ENCODE results near the gene CKAP4.

Gene CKAP4

GRCh38 chr12:106223485-106224354, 24.1 kb downstream of the CKAP4 start:
- Histone ChIP-seq H3K4me1 (no peaks in the 10 kb centered on the region), H3K36me3 (no peaks in the 10 kb centered on the region), H3K9me3 (no peaks in the 10 kb centered on the region), H3K4me3 (ENCODE audit: low read depth, low read length) (no peak overlapping the region), H3K27me3 (no peaks in the 10 kb centered on the region)
- TF ChIP-seq CTCF (IDR thresholded peaks at IDR 0.05; ENCODE audit: low read depth, low read length), result peak; percentile 92
- DNase-seq, result peak; percentile 66

GRCh38 chr12:106220536-106220935, 27.3 kb downstream of the CKAP4 start:
- DNase-seq, result no peak
- no peak overlapping the region for H3K4me3 ChIP-seq (ENCODE audit: low read depth, low read length)
- TF ChIP-seq CTCF (IDR thresholded peaks at IDR 0.05; ENCODE audit: low read depth, low read length), result no peak
- no peaks in the 10 kb centered on the region for H3K9me3 ChIP-seq
- H3K4me1 ChIP-seq, result no peaks in the 10 kb centered on the region
- 0 out of 2 replicates have a peak, but pooled peaks cover 7% of the 10 kb centered on the region for H3K27me3 ChIP-seq
- no peaks in the 10 kb centered on the region for H3K36me3 ChIP-seq

- H3K4me1 ChIP-seq, result no peaks in the 10 kb centered on the region
- peaks cover 10% of the 10 kb centered on the region; the same call in 1 of the 2 replicates for H3K27me3 ChIP-seq
- H3K36me3 ChIP-seq, result no peaks in the 10 kb centered on the region
- H3K9me3 ChIP-seq, result no peaks in the 10 kb centered on the region
- no peak for DNase-seq
- TF ChIP-seq CTCF (IDR thresholded peaks at IDR 0.05; ENCODE audit: low read depth, low read length), result no peak
- H3K4me3 ChIP-seq (ENCODE audit: low read depth, low read length), result no peak overlapping the region
Measured at GRCh38 chr12:106219043-106219442, 28.8 kb downstream of the CKAP4 start.

GRCh38 chr12:106217706-106218105, 30.1 kb downstream of the CKAP4 start:
- Histone ChIP-seq H3K4me3 (ENCODE audit: low read depth, low read length) (no peak overlapping the region), H3K4me1 (no peaks in the 10 kb centered on the region), H3K27me3 (peaks cover 10% of the 10 kb centered on the region; the same call in 1 of the 2 replicates), H3K36me3 (no peaks in the 10 kb centered on the region), H3K9me3 (no peaks in the 10 kb centered on the region)
- no peak for DNase-seq
- no peak for TF ChIP-seq CTCF (IDR thresholded peaks at IDR 0.05; ENCODE audit: low read depth, low read length)

- no peaks in the 10 kb centered on the region; the same call in 1 of the 2 replicates for H3K9me3 ChIP-seq
- H3K4me3 ChIP-seq (ENCODE audit: low read depth, low read length), result no peak overlapping the region
- H3K27me3 ChIP-seq, result peaks cover 18% of the 10 kb centered on the region
- no peaks in the 10 kb centered on the region for H3K4me1 ChIP-seq
- no peak for TF ChIP-seq CTCF (IDR thresholded peaks at IDR 0.05; ENCODE audit: low read depth, low read length)
- DNase-seq, result no peak
- H3K36me3 ChIP-seq, result no peaks in the 10 kb centered on the region
Measured at GRCh38 chr12:106214571-106214970, 33.2 kb downstream of the CKAP4 start.

GRCh38 chr12:106213662-106214061, 34.2 kb downstream of the CKAP4 start:
- Histone ChIP-seq H3K9me3 (no peaks in the 10 kb centered on the region; the same call in 1 of the 2 replicates), H3K27me3 (peaks cover 18% of the 10 kb centered on the region), H3K4me3 (ENCODE audit: low read depth, low read length) (no peak overlapping the region), H3K4me1 (no peaks in the 10 kb centered on the region), H3K36me3 (no peaks in the 10 kb centered on the region)
- DNase-seq, result no peak
- no peak for TF ChIP-seq CTCF (IDR thresholded peaks at IDR 0.05; ENCODE audit: low read depth, low read length)

Data from BE2C (cell line).